ENCODE data around the gene DMRT2.

The DMRT2 gene

DNA sequence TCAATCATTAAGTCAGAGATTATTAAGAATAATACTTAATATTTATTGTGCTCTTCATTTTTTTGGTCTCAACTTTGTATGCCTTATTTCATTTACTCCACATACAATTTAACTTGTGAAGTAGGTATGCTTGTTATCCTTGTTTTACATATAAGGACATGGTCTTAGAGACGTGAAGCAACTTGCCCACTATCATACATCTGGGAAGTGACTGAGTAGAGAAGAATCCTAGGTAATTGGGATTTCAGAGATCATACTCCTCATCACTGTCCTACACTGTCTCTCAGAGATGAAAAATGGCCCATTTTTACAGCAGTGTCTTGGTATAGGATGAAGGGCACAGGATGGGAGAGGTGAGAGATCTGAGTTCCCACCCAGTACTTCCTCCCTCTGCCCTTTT is 23.3 kb downstream of the DMRT2 start:
- DNase-seq (ENCODE audit: low spot score), result no peak
- no peak overlapping the region for H3K27ac ChIP-seq
- ChIA-PET CTCF (no interaction called here), POLR2A (ENCODE audit: low non-redundant PET) (interaction anchor here (0.7 kb wide), 1 partner anchor 1041 kb away, joined by 3 read pairs; no protein-coding TSS in a partner anchor)
- TF ChIP-seq, protein P1, sequence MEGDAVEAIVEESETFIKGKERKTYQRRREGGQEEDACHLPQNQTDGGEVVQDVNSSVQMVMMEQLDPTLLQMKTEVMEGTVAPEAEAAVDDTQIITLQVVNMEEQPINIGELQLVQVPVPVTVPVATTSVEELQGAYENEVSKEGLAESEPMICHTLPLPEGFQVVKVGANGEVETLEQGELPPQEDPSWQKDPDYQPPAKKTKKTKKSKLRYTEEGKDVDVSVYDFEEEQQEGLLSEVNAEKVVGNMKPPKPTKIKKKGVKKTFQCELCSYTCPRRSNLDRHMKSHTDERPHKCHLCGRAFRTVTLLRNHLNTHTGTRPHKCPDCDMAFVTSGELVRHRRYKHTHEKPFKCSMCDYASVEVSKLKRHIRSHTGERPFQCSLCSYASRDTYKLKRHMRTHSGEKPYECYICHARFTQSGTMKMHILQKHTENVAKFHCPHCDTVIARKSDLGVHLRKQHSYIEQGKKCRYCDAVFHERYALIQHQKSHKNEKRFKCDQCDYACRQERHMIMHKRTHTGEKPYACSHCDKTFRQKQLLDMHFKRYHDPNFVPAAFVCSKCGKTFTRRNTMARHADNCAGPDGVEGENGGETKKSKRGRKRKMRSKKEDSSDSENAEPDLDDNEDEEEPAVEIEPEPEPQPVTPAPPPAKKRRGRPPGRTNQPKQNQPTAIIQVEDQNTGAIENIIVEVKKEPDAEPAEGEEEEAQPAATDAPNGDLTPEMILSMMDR (conservative IDR thresholded peaks at IDR 0.05; ENCODE audit: low read depth), result no peak

DNA sequence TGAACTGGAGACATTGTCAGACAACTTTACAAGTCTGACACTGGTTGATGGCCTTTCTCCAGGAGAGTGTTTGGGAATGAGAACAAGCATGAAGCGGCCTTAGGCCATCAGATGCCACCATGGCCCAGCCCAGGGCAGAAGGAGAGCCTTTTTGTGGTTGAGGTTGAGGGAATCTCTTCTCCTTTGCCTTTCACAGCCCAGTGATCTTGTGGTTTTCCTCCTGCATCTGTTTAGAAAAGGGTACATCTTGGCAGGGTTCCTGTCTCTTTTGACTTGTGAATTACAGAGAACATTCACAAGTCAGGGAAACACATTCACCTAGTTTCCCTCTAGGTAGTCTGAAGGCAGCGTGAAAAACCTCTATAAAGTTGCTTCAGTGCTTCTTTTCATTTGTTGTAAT is 27.5 kb downstream of the DMRT2 start:
- no peak overlapping the region for H3K27ac ChIP-seq
- ChIA-PET POLR2A (ENCODE audit: low non-redundant PET) (no interaction called here), CTCF (no interaction called here)
- DNase-seq (ENCODE audit: low spot score), result no peak
- TF ChIP-seq, protein P1 (conservative IDR thresholded peaks at IDR 0.05; ENCODE audit: low read depth), result no peak

DNA sequence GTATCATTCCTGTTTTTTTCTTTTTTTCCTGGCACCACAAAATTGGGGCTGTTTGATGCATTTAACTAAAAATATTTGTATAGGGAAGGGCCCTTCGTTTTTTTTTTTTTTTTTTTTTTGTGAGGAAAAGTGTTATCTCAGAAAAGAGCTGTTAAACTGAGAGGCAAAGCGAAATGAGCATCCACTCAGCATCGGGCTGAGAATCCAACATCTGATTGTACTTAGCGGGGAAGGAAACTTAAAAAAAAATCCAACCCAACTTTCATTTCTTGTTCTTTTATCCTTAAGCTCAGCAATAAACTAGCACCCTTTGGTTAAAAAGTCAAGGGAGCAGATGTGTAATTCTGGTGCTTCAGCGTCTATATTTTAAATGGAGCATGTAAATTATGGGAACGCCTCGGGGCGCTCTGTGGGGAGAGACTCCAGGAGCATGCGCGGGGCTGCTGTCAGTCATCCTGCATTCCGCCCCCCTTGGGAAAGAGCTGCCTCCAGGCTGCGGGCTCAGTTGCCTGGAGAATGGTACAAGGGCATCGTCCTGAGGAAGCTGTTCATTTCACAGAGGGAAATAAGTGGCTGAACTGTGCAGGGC is 33.3 kb downstream of the DMRT2 start:
- TF ChIP-seq, protein P1 (conservative IDR thresholded peaks at IDR 0.05; ENCODE audit: low read depth), result no peak
- no peak overlapping the region for H3K27ac ChIP-seq
- peak; percentile 35 for DNase-seq (ENCODE audit: low spot score)
- CTCF ChIA-PET, result no interaction called here
- POLR2A ChIA-PET (ENCODE audit: low non-redundant PET), result no interaction called here

DNA sequence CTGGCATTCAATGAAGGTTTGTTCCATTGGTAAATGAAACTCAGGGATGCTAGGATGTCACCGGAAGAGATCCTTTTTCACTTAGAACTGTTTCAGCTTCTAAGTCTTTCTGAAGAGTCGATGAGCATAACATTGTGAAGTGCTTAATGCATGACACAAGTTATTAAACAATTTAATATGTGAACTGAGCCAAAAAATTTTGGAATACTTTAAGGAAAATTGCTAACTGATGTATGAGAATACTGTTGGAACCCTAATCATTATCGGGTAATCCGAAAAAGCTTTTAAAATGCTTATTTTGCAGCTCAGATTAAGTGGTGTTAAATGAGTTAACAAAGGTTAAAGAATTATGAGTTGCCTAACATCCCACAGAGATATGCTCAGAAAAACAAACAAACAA is 34.9 kb downstream of the DMRT2 start:
- TF ChIP-seq, protein P1 (conservative IDR thresholded peaks at IDR 0.05; ENCODE audit: low read depth), result no peak
- CTCF ChIA-PET, result no interaction called here
- DNase-seq (ENCODE audit: low spot score), result no peak

DNA sequence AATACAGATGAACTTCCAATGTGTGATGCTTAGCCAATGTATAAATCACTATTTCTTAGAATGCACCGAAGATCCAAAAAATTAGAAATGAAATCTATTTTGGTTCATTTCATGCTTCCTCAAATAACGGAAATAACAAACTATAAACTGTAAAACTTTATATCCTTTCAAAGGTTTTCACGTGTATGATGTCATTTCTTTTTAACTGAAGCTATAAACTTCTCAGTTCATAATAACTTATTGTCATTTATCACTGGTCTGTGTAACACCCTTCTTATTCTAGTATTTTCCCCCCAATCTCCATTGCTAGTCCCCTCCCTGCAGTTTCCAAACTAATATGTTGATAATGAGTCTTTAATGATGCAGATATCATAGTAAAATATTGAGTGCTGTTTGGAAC is 36.4 kb downstream of the DMRT2 start:
- CTCF ChIA-PET, result no interaction called here
- TF ChIP-seq, protein P1 (conservative IDR thresholded peaks at IDR 0.05; ENCODE audit: low read depth), result no peak
- POLR2A ChIA-PET (ENCODE audit: low non-redundant PET), result no interaction called here
- no peak for DNase-seq (ENCODE audit: low spot score)
- no peak overlapping the region for H3K27ac ChIP-seq

More for the DNA sequence above, 34.9 kb downstream of the DMRT2 start:
- H3K27ac ChIP-seq, result no peak overlapping the region
- POLR2A ChIA-PET (ENCODE audit: low non-redundant PET), result no interaction called here

DNA sequence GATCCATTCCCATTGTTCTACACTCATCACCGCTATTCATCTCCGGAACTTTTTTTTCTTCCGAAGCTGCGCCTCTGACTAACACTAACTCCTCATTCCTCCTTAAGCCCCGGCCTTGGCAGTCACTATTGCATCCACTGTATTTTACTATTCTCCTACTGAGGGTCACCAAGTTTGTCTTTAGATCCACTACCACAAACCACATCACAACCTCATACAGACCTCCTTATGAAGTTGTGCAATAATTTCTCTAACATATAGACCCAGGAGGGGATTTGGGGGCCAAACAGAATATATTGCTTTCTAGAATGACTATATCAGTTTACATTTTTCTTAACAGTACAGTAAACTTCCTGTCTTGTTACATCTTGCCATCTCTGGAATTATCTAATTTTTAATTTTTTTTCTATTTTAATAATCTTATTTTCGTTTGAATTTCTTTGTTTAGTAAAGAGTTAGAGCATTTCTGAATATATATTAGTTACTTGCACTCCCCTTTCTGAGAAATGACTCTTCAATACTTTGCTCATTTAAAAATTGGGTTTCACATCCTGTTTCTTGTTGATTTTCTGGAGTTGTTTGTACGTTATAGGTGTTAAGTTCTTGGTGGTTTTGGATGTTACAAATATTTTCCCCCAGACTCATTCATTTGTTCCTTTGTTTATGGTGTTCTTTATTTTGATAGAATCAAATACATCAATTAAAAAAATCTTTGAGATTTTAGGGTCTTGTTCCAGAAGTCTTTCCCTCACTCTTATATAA is 37.1 kb downstream of the DMRT2 start:
- TF ChIP-seq, protein P1 (conservative IDR thresholded peaks at IDR 0.05; ENCODE audit: low read depth), result no peak
- ChIA-PET CTCF (no interaction called here), POLR2A (ENCODE audit: low non-redundant PET) (no interaction called here)
- DNase-seq (ENCODE audit: low spot score), result no peak
- H3K27ac ChIP-seq, result no peak overlapping the region

Data from RWPE1 (cell line).